GM12878 (cell line): Measurements from ENCODE around the gene F13A1.

ENCODE experiments used
- ESRRA ChIP-seq: IDR thresholded peaks from 2 replicates; pipeline ENCODE4 v1.6.1; 2012; ENCODE audit warnings: mild to moderate bottlenecking, low read length, improper control_type of control experiment
- EZH2 ChIP-seq: IDR thresholded peaks from 2 replicates; pipeline ENCODE4 v1.6.1; 2012; ENCODE audit warnings: low read depth, mild to moderate bottlenecking, control low read depth, inconsistent platforms, low read length, borderline replicate concordance; ENCODE audit not compliant: control insufficient read depth
- IKZF1 ChIP-seq: fragments of 450-650 bp; conservative IDR thresholded peaks from 2 replicates; pipeline ENCODE4 v1.6.1; 2017; ENCODE audit warnings: antibody characterized with exemption, mild to moderate bottlenecking
- KDM1A ChIP-seq: fragments of 200-600 bp; sonication (generic); IDR thresholded peaks from 2 replicates; pipeline ENCODE4 v1.6.1; 2016; ENCODE audit warnings: borderline replicate concordance
- POLR2AphosphoS5 ChIP-seq: IDR thresholded peaks from 2 replicates; pipeline ENCODE4 v1.6.1; 2011; ENCODE audit warnings: mild to moderate bottlenecking, low read length, inconsistent platforms
- SMC3 ChIP-seq: IDR thresholded peaks from 2 replicates; pipeline ENCODE4 v1.6.1; 2011; ENCODE audit warnings: low read length, improper control_type of control experiment, borderline replicate concordance
- SP1 ChIP-seq: IDR thresholded peaks from one replicate; pipeline ENCODE4 v1.6.1; 2011; ENCODE audit warnings: low read depth, low read length
- TCF12 ChIP-seq: IDR thresholded peaks from 2 replicates; pipeline ENCODE4 v1.6.1; 2011; ENCODE audit warnings: low read depth, mild to moderate bottlenecking, low read length
- YY1 ChIP-seq: IDR thresholded peaks from 2 replicates; pipeline ENCODE4 v1.6.1; 2011; ENCODE audit warnings: low read depth, mild to moderate bottlenecking, low read length
- TF ChIP-seq, protein P1 (sequence below): fragments of 450-650 bp; IDR thresholded peaks from 2 replicates; pipeline ENCODE4 v1.6.1; 2014; ENCODE audit warnings: mild to moderate bottlenecking
- TF ChIP-seq, protein P2 (sequence below), 3 experiments: IDR thresholded peaks in 2 of 3; conservative IDR thresholded peaks in 1 of 3; 2 replicates each; pipeline ENCODE4 v1.5.1; 2011; ENCODE audit warnings: low read depth in 3 of 3, low read length in 3 of 3, mild to moderate bottlenecking in 3 of 3, control low read depth in 2 of 3, moderate library complexity in 2 of 3, inconsistent platforms in 1 of 3, mixed read lengths in 1 of 3; ENCODE audit not compliant: control insufficient read depth in 2 of 3, insufficient read depth in 1 of 3; ENCODE audit errors: extremely low read depth in 1 of 3
- TF ChIP-seq, protein P3 (sequence below): fragments of 450-650 bp; IDR thresholded peaks from 2 replicates; pipeline ENCODE4 v1.6.1; 2016; ENCODE audit warnings: mild to moderate bottlenecking

DNA sequence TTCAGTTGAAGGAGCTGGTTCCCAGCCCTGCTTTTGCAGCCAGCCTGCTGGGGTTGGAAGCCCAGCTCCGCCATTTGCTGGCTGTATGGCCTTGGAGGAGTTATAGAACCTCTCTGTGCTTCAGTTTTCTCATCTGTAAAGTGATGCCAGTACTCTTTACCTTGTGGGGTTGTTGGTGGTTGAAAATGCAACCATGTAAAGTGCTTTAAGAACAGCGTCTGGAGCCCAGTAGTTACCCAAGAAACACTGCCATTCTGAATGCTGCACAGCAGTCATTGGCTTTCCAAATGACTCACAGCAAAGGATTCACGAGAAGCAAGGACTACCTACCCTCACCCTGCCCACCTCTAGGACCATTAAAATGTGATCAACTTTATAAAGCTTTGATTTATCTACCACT is 154.4 kb downstream of the F13A1 start:
- TF ChIP-seq POLR2AphosphoS5 (no peak), EZH2 (no peak), SP1 (no peak), YY1 (no peak), IKZF1 (no peak), SMC3 (no peak), KDM1A (no peak), TCF12 (no peak), ESRRA (no peak)
- TF ChIP-seq, protein P1, sequence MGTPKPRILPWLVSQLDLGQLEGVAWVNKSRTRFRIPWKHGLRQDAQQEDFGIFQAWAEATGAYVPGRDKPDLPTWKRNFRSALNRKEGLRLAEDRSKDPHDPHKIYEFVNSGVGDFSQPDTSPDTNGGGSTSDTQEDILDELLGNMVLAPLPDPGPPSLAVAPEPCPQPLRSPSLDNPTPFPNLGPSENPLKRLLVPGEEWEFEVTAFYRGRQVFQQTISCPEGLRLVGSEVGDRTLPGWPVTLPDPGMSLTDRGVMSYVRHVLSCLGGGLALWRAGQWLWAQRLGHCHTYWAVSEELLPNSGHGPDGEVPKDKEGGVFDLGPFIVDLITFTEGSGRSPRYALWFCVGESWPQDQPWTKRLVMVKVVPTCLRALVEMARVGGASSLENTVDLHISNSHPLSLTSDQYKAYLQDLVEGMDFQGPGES: no peak
- TF ChIP-seq, protein P2, sequence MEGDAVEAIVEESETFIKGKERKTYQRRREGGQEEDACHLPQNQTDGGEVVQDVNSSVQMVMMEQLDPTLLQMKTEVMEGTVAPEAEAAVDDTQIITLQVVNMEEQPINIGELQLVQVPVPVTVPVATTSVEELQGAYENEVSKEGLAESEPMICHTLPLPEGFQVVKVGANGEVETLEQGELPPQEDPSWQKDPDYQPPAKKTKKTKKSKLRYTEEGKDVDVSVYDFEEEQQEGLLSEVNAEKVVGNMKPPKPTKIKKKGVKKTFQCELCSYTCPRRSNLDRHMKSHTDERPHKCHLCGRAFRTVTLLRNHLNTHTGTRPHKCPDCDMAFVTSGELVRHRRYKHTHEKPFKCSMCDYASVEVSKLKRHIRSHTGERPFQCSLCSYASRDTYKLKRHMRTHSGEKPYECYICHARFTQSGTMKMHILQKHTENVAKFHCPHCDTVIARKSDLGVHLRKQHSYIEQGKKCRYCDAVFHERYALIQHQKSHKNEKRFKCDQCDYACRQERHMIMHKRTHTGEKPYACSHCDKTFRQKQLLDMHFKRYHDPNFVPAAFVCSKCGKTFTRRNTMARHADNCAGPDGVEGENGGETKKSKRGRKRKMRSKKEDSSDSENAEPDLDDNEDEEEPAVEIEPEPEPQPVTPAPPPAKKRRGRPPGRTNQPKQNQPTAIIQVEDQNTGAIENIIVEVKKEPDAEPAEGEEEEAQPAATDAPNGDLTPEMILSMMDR (IDR thresholded peaks at IDR 0.05 in 2 of 3, conservative IDR thresholded peaks at IDR 0.05 in 1 of 3; ENCODE audit: control insufficient read depth in 2 of 3, extremely low read depth in 1 of 3, insufficient read depth in 1 of 3, low read depth in 3 of 3, low read length in 3 of 3): no peak
- TF ChIP-seq, protein P3, sequence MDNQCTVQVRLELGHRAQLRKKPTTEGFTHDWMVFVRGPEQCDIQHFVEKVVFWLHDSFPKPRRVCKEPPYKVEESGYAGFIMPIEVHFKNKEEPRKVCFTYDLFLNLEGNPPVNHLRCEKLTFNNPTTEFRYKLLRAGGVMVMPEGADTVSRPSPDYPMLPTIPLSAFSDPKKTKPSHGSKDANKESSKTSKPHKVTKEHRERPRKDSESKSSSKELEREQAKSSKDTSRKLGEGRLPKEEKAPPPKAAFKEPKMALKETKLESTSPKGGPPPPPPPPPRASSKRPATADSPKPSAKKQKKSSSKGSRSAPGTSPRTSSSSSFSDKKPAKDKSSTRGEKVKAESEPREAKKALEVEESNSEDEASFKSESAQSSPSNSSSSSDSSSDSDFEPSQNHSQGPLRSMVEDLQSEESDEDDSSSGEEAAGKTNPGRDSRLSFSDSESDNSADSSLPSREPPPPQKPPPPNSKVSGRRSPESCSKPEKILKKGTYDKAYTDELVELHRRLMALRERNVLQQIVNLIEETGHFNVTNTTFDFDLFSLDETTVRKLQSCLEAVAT: no peak
